K562 (cell line): ENCODE measurements around the gene ZFAND3. TPM values are rescaled to one million over a fixed set of nuclear protein-coding genes. Genes with fewer than 3 reads are reported as not detected.

Source experiments
- ATF7 ChIP-seq: fragments of 450-650 bp; IDR thresholded peaks from 2 replicates; pipeline ENCODE4 v1.7.1; 2014; ENCODE audit warnings: mild to moderate bottlenecking, moderate library complexity
- BCOR ChIP-seq: fragments of 450-650 bp; IDR thresholded peaks from 2 replicates; pipeline ENCODE4 v1.6.1; 2016
- BRD4 ChIP-seq: fragments of 200-600 bp; sonication (generic); IDR thresholded peaks from 2 replicates; pipeline ENCODE4 v1.6.1; 2017; ENCODE audit warnings: inconsistent platforms
- BRF1 ChIP-seq: IDR thresholded peaks from 3 replicates; pipeline ENCODE4 v1.6.1; 2011; ENCODE audit warnings: borderline replicate concordance, mild to moderate bottlenecking; ENCODE audit not compliant: insufficient read length; ENCODE audit errors: extremely low read depth
- DEAF1 ChIP-seq: fragments of 450-650 bp; formaldehyde crosslinking; IDR thresholded peaks from 2 replicates; pipeline ENCODE4 v1.4.0; 2020; ENCODE audit warnings: mild to moderate bottlenecking, moderate library complexity
- GTF3C2 ChIP-seq: IDR thresholded peaks from 3 replicates; pipeline ENCODE4 v1.6.1; 2011; ENCODE audit warnings: borderline replicate concordance, mild to moderate bottlenecking, moderate library complexity; ENCODE audit not compliant: insufficient read length; ENCODE audit errors: extremely low read depth
- JUND ChIP-seq, 2 experiments: IDR thresholded peaks; 2 replicates in 1 of 2; 3 replicates in 1 of 2; pipeline ENCODE4 v1.6.1; 2011; ENCODE audit warnings: borderline replicate concordance in 2 of 2, low read depth in 2 of 2, low read length in 2 of 2, improper control_type of control experiment in 1 of 2, missing biosample characterization in 1 of 2, missing genetic modification characterization in 1 of 2, missing genetic modification reagents in 1 of 2
- MEIS2 ChIP-seq: fragments of 450-650 bp; IDR thresholded peaks from 2 replicates; pipeline ENCODE4 v1.6.1; 2014; ENCODE audit warnings: mild to moderate bottlenecking; ENCODE audit not compliant: partially characterized antibody
- POLR2H ChIP-seq: IDR thresholded peaks from 2 replicates; pipeline ENCODE4 v1.6.1; 2016; ENCODE audit warnings: missing genetic modification characterization, low read depth, mild to moderate bottlenecking, control low read depth, missing compliant biosample characterization, moderate library complexity
- XRCC3 ChIP-seq: fragments of 450-650 bp; IDR thresholded peaks from 2 replicates; pipeline ENCODE4 v1.6.1; 2017; ENCODE audit warnings: mild to moderate bottlenecking, moderate library complexity
- ZNF24 ChIP-seq: fragments of 450-650 bp; IDR thresholded peaks from 2 replicates; pipeline ENCODE4 v1.6.1; 2016
- ZNF655 ChIP-seq: fragments of 250-450 bp; sonication (Bioruptor Pico); IDR thresholded peaks from 2 replicates; pipeline ENCODE4 v1.5.0; 2021
- polyA plus RNA-seq, 8 experiments: library from polyadenylated mRNA; depleted of rRNA in 4 of 8; stranded (reverse) in 5 of 8; unstranded in 3 of 8; fragments of >200 nt; fragmentation: Nextera tagmentation in 2 of 8; fragmentation: Illumina TruSeq in 1 of 8; extraction: Ambion mirVana in 2 of 8; extraction: Trizol in 1 of 8; gene quantifications; 2 replicates each; pipeline versions ENCODE4 v1.2.1 to v1.2.3, GENCODE V29; 2011 to 2014; ENCODE audit warnings: inconsistent platforms in 1 of 8, missing spikeins in 1 of 8
- total RNA-seq, 7 experiments: library from RNA; depleted of rRNA in 6 of 7; stranded (reverse); fragments of >200 nt in 6 of 7; fragmentation: Illumina TruSeq in 2 of 7; extraction: Trizol in 2 of 7; gene quantifications; 2 replicates each; pipeline versions ENCODE4 v1.2.1 to v1.2.3, GENCODE V29; 2011 to 2021; ENCODE audit warnings: low replicate concordance in 1 of 7
- TF ChIP-seq, protein P1 (sequence below): sonication (generic); formaldehyde crosslinking; IDR thresholded peaks from 2 replicates; pipeline ENCODE4 v1.8.0; 2023; ENCODE audit warnings: mild to moderate bottlenecking, missing genetic modification reagents

Gene ZFAND3
- total and polyA plus RNA-seq, 9 of the 15 experiments (the other 6 are each of a cell fraction or from before 2014, with no cell fraction given), result 0.81 to 26.6 (median 11.8) TPM

GRCh38 chr6:38012573-38012972 is 193.0 kb downstream of the ZFAND3 start (continued):
- TF ChIP-seq, protein P1, sequence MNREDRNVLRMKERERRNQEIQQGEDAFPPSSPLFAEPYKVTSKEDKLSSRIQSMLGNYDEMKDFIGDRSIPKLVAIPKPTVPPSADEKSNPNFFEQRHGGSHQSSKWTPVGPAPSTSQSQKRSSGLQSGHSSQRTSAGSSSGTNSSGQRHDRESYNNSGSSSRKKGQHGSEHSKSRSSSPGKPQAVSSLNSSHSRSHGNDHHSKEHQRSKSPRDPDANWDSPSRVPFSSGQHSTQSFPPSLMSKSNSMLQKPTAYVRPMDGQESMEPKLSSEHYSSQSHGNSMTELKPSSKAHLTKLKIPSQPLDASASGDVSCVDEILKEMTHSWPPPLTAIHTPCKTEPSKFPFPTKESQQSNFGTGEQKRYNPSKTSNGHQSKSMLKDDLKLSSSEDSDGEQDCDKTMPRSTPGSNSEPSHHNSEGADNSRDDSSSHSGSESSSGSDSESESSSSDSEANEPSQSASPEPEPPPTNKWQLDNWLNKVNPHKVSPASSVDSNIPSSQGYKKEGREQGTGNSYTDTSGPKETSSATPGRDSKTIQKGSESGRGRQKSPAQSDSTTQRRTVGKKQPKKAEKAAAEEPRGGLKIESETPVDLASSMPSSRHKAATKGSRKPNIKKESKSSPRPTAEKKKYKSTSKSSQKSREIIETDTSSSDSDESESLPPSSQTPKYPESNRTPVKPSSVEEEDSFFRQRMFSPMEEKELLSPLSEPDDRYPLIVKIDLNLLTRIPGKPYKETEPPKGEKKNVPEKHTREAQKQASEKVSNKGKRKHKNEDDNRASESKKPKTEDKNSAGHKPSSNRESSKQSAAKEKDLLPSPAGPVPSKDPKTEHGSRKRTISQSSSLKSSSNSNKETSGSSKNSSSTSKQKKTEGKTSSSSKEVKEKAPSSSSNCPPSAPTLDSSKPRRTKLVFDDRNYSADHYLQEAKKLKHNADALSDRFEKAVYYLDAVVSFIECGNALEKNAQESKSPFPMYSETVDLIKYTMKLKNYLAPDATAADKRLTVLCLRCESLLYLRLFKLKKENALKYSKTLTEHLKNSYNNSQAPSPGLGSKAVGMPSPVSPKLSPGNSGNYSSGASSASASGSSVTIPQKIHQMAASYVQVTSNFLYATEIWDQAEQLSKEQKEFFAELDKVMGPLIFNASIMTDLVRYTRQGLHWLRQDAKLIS (CRISPR knock-in tag), result no peak
- TF ChIP-seq BRF1 (no peak), DEAF1 (CRISPR knock-in tag) (0 out of 2 replicates have a peak, but pooled peaks have one; percentile 43), BCOR (no peak), ATF7 (no peak), XRCC3 (no peak), POLR2H (tag) (no peak), BRD4 (no peak), ZNF655 (CRISPR knock-in tag) (no peak), MEIS2 (no peak), GTF3C2 (no peak), JUND (IDR thresholded peaks at IDR 0.05; ENCODE audit: borderline replicate concordance, low read depth, low read length) (0 out of 2 replicates have a peak, but pooled peaks have one; percentile 21), JUND (tag; IDR thresholded peaks at IDR 0.05; ENCODE audit: borderline replicate concordance, low read depth, low read length) (no peak), ZNF24 (0 out of 2 replicates have a peak, but pooled peaks have one; percentile 15)
